Stomach (tissue), 4 donors: Measurements from ENCODE around the gene CALHM4.

Experiments
- EP300 ChIP-seq: sonication (generic); formaldehyde crosslinking; IDR thresholded peaks from one replicate; pipeline ENCODE4 v1.6.1; 2017; ENCODE audit warnings: antibody characterized with exemption
- POLR2A ChIP-seq, 4 donors: fragments of 450-650 bp; IDR thresholded peaks; one replicate each; pipeline ENCODE4 v1.6.1; 2016; ENCODE audit warnings: antibody characterized with exemption in 4 of 4, control low read depth in 2 of 4, mild to moderate bottlenecking in 1 of 4, moderate library complexity in 1 of 4
- POLR2AphosphoS5 ChIP-seq, 3 donors: sonication (generic); formaldehyde crosslinking; IDR thresholded peaks; one replicate each; pipeline ENCODE4 v1.6.1; 2016; ENCODE audit warnings: antibody characterized with exemption in 3 of 3
- TF ChIP-seq, protein P1 (sequence below), 7 experiments: fragments of 450-650 bp in 4 of 7; fragments of 200-600 bp in 3 of 7; sonication (generic) in 3 of 7; IDR thresholded peaks; one replicate each; pipeline ENCODE4 v1.5.1; 2016 to 2019; ENCODE audit warnings: antibody characterized with exemption in 7 of 7, control low read depth in 2 of 7, mild to moderate bottlenecking in 1 of 7

DNA sequence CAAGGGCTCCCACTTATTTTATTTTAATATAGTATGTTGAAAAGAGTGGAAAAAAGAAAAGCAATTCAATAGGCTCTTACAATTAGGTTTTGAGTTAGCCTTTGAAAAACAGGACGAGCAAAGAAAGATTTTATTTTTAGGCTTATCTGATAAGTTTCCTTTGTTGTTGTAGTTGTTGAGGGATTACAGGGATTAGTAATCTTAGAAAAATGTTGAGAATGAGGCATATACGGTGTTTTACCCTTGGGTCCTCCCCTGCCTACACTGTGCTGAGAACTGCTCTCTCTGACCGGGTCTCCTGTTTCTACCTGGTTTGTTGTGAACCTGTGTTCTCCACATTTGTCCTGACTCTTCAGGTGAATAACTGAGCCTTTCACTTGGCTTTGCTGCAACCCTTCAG, 24.8 kb upstream of the CALHM4 start:
- TF ChIP-seq, protein P1, sequence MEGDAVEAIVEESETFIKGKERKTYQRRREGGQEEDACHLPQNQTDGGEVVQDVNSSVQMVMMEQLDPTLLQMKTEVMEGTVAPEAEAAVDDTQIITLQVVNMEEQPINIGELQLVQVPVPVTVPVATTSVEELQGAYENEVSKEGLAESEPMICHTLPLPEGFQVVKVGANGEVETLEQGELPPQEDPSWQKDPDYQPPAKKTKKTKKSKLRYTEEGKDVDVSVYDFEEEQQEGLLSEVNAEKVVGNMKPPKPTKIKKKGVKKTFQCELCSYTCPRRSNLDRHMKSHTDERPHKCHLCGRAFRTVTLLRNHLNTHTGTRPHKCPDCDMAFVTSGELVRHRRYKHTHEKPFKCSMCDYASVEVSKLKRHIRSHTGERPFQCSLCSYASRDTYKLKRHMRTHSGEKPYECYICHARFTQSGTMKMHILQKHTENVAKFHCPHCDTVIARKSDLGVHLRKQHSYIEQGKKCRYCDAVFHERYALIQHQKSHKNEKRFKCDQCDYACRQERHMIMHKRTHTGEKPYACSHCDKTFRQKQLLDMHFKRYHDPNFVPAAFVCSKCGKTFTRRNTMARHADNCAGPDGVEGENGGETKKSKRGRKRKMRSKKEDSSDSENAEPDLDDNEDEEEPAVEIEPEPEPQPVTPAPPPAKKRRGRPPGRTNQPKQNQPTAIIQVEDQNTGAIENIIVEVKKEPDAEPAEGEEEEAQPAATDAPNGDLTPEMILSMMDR (IDR thresholded peaks at IDR 0.05) = no peak
- TF ChIP-seq POLR2A (IDR thresholded peaks at IDR 0.05) = no peak
- no peak for TF ChIP-seq EP300
- TF ChIP-seq POLR2AphosphoS5 (IDR thresholded peaks at IDR 0.05) = no peak
